Kidney epithelial cell (primary cell): ENCODE results near the gene PRRT4. TPM values are rescaled to one million over a fixed set of nuclear protein-coding genes. Genes with fewer than 3 reads are reported as not detected.

Experiments used
- DNase-seq: peaks from one replicate; pipeline ENCODE4 v3.0.0-alpha.2; 2010; ENCODE audit warnings: low read depth
- H3K27me3 ChIP-seq: 2 replicates; pipeline ENCODE4 v1.6.0; 2011; ENCODE audit warnings: low read length; ENCODE audit not compliant: control insufficient read depth, insufficient read depth
- H3K36me3 ChIP-seq: 2 replicates; pipeline ENCODE4 v1.5.1; 2011; ENCODE audit warnings: low read length; ENCODE audit not compliant: control insufficient read depth, insufficient read depth
- H3K4me3 ChIP-seq: 2 replicates; pipeline ENCODE4 v1.5.1; 2011; ENCODE audit warnings: low read depth, mild to moderate bottlenecking, control low read depth, low read length
- total RNA-seq: library from RNA; depleted of rRNA; stranded (reverse); fragments of >200 nt; gene quantifications from 2 replicates; pipeline ENCODE4 v1.2.3, GENCODE V29; 2015
- TF ChIP-seq, protein P1 (sequence below): IDR thresholded peaks from 2 replicates; pipeline ENCODE4 v1.5.1; 2011; ENCODE audit warnings: mild to moderate bottlenecking, moderate library complexity, low read length, control low read depth, inconsistent platforms; ENCODE audit not compliant: insufficient read depth, poor library complexity, severe bottlenecking

Gene PRRT4
- total RNA-seq, 1 donor from 2014 or later = not detected

DNA sequence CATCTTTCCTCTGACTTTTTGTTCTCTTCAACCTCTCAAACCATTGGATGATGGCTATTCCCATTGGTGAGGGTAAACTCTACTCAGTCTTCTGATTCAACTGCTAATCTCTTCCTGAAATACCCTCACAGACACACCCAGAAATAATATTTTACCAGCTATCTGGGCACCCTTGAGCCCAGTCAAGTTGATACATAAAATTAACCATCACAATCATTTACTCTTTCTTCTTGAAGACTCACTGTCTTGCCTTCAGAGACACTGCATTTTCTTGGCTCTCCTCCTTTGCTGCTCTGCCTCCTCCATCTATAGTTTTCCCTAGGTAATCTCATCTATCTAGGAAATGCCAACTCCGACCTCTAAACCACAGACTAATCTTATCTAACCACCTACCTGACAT lies 12.6 kb upstream of the PRRT4 start:
- DNase-seq = no peak
- Histone ChIP-seq H3K27me3 (no peaks in the 10 kb centered on the region), H3K4me3 (no peak overlapping the region), H3K36me3 (no peaks in the 10 kb centered on the region)
- TF ChIP-seq, protein P1, sequence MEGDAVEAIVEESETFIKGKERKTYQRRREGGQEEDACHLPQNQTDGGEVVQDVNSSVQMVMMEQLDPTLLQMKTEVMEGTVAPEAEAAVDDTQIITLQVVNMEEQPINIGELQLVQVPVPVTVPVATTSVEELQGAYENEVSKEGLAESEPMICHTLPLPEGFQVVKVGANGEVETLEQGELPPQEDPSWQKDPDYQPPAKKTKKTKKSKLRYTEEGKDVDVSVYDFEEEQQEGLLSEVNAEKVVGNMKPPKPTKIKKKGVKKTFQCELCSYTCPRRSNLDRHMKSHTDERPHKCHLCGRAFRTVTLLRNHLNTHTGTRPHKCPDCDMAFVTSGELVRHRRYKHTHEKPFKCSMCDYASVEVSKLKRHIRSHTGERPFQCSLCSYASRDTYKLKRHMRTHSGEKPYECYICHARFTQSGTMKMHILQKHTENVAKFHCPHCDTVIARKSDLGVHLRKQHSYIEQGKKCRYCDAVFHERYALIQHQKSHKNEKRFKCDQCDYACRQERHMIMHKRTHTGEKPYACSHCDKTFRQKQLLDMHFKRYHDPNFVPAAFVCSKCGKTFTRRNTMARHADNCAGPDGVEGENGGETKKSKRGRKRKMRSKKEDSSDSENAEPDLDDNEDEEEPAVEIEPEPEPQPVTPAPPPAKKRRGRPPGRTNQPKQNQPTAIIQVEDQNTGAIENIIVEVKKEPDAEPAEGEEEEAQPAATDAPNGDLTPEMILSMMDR = no peak

DNA sequence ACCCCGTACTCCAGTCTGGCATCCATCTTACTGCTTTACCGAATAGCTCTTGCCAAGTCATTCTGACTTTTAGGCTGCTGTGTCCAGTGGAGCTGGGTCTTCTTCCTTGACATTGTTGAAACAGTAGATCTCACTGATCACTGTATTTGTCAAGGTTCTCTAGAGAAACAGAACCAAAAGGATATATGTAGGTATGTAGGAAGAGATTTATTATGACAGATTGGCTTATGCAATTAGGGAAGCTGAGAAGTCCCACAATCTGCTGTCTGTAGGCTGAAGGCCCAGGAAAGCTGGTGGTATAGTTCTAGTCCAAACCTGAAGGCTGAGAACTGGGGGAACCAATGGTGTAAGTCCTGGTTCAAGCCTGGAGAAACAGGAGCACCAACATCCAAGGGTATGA lies 12.1 kb upstream of the PRRT4 start:
- Histone ChIP-seq H3K27me3 (no peaks in the 10 kb centered on the region), H3K4me3 (no peak overlapping the region), H3K36me3 (no peaks in the 10 kb centered on the region)
- DNase-seq = no peak
- TF ChIP-seq, protein P1 = no peak

DNA sequence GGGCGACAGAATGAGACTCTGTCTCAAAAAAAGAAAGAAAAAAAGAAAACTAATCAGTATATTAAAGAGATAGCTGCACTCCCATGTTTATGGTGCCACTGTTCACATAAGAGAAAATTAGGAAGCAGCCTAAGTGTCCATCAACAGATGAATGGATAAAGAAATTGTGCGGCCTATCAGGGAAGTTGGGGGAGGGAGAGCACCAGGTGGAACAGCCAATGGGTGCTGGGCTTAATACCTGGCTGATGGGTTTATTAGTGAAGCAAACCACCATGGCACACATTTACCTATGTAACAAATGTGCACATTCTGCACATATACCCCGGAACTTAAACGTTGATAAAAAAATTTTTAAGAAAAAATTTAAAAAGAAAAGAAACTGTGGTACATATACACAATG lies 9.0 kb upstream of the PRRT4 start:
- no peaks in the 10 kb centered on the region for H3K36me3 ChIP-seq
- DNase-seq = no peak
- peaks cover 4% of the 10 kb centered on the region for H3K27me3 ChIP-seq
- H3K4me3 ChIP-seq = no peak overlapping the region
- TF ChIP-seq, protein P1 = no peak

DNA sequence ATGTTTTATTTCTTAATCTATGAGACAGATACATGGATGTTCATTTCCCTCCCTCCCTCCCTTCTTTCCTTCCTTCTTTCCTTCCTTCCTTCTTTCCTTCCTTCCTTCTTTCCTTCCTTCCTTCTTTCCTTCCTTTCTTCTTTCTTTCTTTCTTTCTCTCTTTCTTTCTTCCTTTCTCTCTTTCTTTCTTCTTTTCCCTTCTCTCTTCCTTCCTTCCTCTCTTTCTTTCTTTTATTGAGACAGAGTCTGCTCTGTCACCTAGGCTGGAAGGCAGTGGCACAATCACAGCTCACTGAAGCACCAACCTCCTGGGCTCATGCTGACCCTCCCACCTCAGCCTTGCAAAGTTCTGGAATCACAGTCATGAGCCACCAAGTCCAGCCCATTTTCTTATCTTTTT lies 5.5 kb upstream of the PRRT4 start:
- no peak for DNase-seq
- TF ChIP-seq, protein P1 = no peak
- H3K4me3 ChIP-seq = no peak overlapping the region
- peaks cover 21% of the 10 kb centered on the region for H3K27me3 ChIP-seq
- no peaks in the 10 kb centered on the region for H3K36me3 ChIP-seq

DNA sequence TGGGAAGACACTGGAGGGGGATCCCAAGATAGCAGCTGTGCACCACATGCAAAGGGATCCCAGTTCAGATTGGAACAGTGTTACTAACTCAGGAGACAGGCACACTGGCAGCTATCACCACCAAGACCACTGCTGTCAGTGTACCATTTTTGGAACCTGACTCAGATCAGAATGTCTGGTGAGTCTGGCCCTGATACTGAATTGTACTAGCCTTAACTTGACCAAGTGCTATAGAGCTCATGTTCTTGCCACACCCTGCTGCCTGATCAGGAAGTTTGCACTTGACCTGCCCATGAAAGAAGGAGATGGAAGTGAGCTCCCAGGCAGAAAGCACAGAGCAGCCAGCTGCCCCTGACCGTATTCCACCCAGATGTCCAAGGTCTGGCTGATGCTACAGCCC lies 4.8 kb upstream of the PRRT4 start:
- Histone ChIP-seq H3K4me3 (no peak overlapping the region), H3K36me3 (no peaks in the 10 kb centered on the region), H3K27me3 (peaks cover 25% of the 10 kb centered on the region)
- DNase-seq = no peak
- TF ChIP-seq, protein P1 = no peak

DNA sequence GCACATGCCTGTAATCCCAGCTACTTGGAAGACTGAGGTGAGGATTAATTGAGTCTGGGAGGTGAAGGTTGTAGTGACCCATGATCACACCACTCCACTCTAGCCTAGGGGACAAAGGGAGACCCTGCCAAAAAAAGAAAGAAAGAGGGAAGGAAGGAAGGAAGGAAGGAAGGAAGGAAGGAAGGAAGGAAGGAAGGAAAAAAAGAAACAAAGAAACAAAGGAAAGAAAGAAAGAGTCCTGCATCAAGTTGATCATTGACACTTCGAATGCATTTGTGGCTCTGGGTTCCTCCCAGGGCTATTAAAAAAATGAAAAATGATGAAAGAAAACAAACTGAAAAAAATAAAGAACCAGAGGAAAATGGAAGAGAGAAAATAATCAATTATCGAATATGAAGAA lies 3.9 kb upstream of the PRRT4 start:
- TF ChIP-seq, protein P1 = no peak
- Histone ChIP-seq H3K4me3 (no peak overlapping the region), H3K36me3 (no peaks in the 10 kb centered on the region), H3K27me3 (peaks cover 33% of the 10 kb centered on the region)
- no peak for DNase-seq
